Heart left ventricle (tissue), 16 donors: Measurements from ENCODE around the gene EMID1. TPM values are rescaled to one million over a fixed set of nuclear protein-coding genes. Genes with fewer than 3 reads are reported as not detected.

ENCODE experiments used
- ATAC-seq, 4 donors: fragments of 200-7000 bp; cut with Tn5 transposase; one replicate each; pipeline ENCODE4 v1.9.1; 2020 to 2022; ENCODE audit warnings: moderate library complexity in 4 of 4, mild to moderate bottlenecking in 3 of 4, moderate number of reproducible peaks in 1 of 4
- DNase-seq, 5 donors: peaks; one replicate each; pipeline ENCODE4 v3.0.0-alpha.2; 2020
- H3K27ac ChIP-seq, 12 donors: fragments of 200-600 bp; sonication (generic) in 4 of 12; one replicate each; pipeline versions ENCODE4 v1.5.0 to v1.8.0; 2016 to 2022; ENCODE audit warnings: mild to moderate bottlenecking in 2 of 12
- H3K27me3 ChIP-seq, 9 donors: fragments of 200-600 bp; sonication (generic) in 2 of 9; one replicate each; pipeline versions ENCODE4 v1.5.1 to v1.8.0; 2016 to 2022; ENCODE audit warnings: mild to moderate bottlenecking in 3 of 9
- H3K36me3 ChIP-seq, 9 donors: fragments of 200-600 bp; sonication (generic) in 2 of 9; one replicate each; pipeline versions ENCODE4 v1.5.0 to v1.8.0; 2018 to 2022; ENCODE audit warnings: mild to moderate bottlenecking in 2 of 9
- H3K4me1 ChIP-seq, 12 donors: fragments of 200-600 bp; sonication (generic) in 4 of 12; one replicate each; pipeline versions ENCODE4 v1.5.0 to v1.8.0; 2016 to 2022; ENCODE audit warnings: mild to moderate bottlenecking in 3 of 12
- H3K4me3 ChIP-seq, 12 donors: fragments of 200-600 bp; sonication (generic) in 4 of 12; one replicate each; pipeline versions ENCODE4 v1.5.0 to v1.8.0; 2017 to 2022; ENCODE audit warnings: mild to moderate bottlenecking in 9 of 12, moderate library complexity in 4 of 12
- H3K9me3 ChIP-seq, 12 donors: fragments of 200-600 bp; sonication (generic) in 4 of 12; one replicate each; pipeline versions ENCODE4 v1.5.0 to v1.8.0; 2016 to 2022; ENCODE audit warnings: mild to moderate bottlenecking in 1 of 12
- POLR2A ChIP-seq, 2 donors: fragments of 450-650 bp; IDR thresholded peaks; one replicate each; pipeline ENCODE4 v1.6.1; 2017; ENCODE audit warnings: antibody characterized with exemption in 2 of 2, mild to moderate bottlenecking in 2 of 2, moderate library complexity in 2 of 2
- WGBS, 4 donors: extraction: QIAGEN DNeasy Blood & Tissue Kit in 2 of 4; methylation state at CpG; one replicate each; pipeline versions ENCODE4 v1.1.5 to v1.1.7; 2013 to 2018; 5-methylcytosine and 5-hydroxymethylcytosine counted together
- intact Hi-C, 10 donors: fragments of 100-400 bp; cut with DNase I; formaldehyde crosslinking; loops; one replicate each; pipeline versions ENCODE4 v1.11.1 to v1.14.2; 2022
- polyA plus RNA-seq, 2 donors: library from polyadenylated mRNA; stranded (reverse); fragments of 200-250 nt; gene quantifications; one replicate each; pipeline ENCODE4 v1.2.3, GENCODE V29; 2013
- total RNA-seq, 9 donors: library from RNA; depleted of rRNA in 2 of 9; stranded (reverse); fragments of >200 nt in 2 of 9; fragmentation: NEBNext Ultra II Directional in 3 of 9; extraction: Animal tissue kit (Norgen Biotek cat#: 25700) in 3 of 9; gene quantifications; one replicate each; pipeline versions ENCODE4 v1.1.0 to v1.2.4, GENCODE V29; 2016 to 2023
- TF ChIP-seq, protein P1 (sequence below), 12 donors: fragments of 200-600 bp; sonication (generic) in 4 of 12; IDR thresholded peaks; one replicate each; pipeline versions ENCODE4 v1.5.0 to v1.8.0; 2018 to 2022; ENCODE audit warnings: antibody characterized with exemption in 12 of 12, mild to moderate bottlenecking in 5 of 12
- donor health status: ischemic (EF 13 %, LVEDD 7.1; RV severe dilation, severe dysfunction).
- donor health status: healthy with polysubstance abuse.
- donor health status: DM: no; HTN: yes; CAD: no.
- donor health status: DM: no; HTN: no; CAD: no.
- donor health status: ischemic (EF 25% LVEDD 6.9; RV normal size, moderate dysfunction).
- donor health status: ischemic (EF 25% LVEDD 5.7; RV mildly dilated, moderate dysfunction).
- donor health status: healthy.
- donor health status: DM: yes; HTN: yes; CAD: no.
- donor health status: ischemic (EF 35%, LVEDD 5.7; RV mildly dilated, moderate dysfunction).
- donor health status: nonischemic (EF 11% LVEDD 7.7; RV severe dilation, severe dysfunction).
- donor health status: DM: yes; HTN: yes; CAD: no.
- donor health status: PGD.
- donor health status: ischemic (EF 29% LVEDD 5.4; RV normal size, mild dysfunction).
- donor health status: nonischemic (EF 23%, LVEDD 6.1; RV moderate dilation, normal function).

The EMID1 gene
- total and polyA plus RNA-seq, 11 donors, result 0.16 to 1.5 (median 0.32) TPM; not detected in 2

GRCh38 chr22:29202212-29203192, 3.2 kb upstream of the EMID1 start:
- intact Hi-C loops, result loop anchor here in 3 of 10 donors (5.0 kb wide), 2 partner anchors 40 to 45 kb away; no protein-coding TSS in a partner anchor
- Histone ChIP-seq H3K36me3 (no peaks in the 10 kb centered on the region), H3K4me3 (no peak overlapping the region), H3K27me3 (peaks cover 0 to 15% (median 0%) of the 10 kb centered on the region in 9 donors), H3K27ac (peak overlapping the region in 10 of 12 donors; percentile 35 to 78 (median 64)), H3K4me1 (peaks cover 0 to 29% (median 19%) of the 10 kb centered on the region in 12 donors), H3K9me3 (peaks cover 0 to 5% (median 0%) of the 10 kb centered on the region in 12 donors)
- 40 to 47% (median 44%) methylated on average over 18 to 24 of the region's 24 CpGs for WGBS, 4 donors
- peak; percentile 43 to 83 (median 56) for ATAC-seq
- DNase-seq, result peak; percentile 59 to 85 (median 62)
- TF ChIP-seq, protein P1, sequence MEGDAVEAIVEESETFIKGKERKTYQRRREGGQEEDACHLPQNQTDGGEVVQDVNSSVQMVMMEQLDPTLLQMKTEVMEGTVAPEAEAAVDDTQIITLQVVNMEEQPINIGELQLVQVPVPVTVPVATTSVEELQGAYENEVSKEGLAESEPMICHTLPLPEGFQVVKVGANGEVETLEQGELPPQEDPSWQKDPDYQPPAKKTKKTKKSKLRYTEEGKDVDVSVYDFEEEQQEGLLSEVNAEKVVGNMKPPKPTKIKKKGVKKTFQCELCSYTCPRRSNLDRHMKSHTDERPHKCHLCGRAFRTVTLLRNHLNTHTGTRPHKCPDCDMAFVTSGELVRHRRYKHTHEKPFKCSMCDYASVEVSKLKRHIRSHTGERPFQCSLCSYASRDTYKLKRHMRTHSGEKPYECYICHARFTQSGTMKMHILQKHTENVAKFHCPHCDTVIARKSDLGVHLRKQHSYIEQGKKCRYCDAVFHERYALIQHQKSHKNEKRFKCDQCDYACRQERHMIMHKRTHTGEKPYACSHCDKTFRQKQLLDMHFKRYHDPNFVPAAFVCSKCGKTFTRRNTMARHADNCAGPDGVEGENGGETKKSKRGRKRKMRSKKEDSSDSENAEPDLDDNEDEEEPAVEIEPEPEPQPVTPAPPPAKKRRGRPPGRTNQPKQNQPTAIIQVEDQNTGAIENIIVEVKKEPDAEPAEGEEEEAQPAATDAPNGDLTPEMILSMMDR (IDR thresholded peaks at IDR 0.05), result peak in 7 of 12 donors; percentile 7 to 35 (median 17)
- no peak for TF ChIP-seq POLR2A (IDR thresholded peaks at IDR 0.05)

- peaks cover 0 to 17% (median 0%) of the 10 kb centered on the region in 9 donors for H3K27me3 ChIP-seq
- no peaks in the 10 kb centered on the region for H3K36me3 ChIP-seq
- ATAC-seq (no peak), DNase-seq (peak in 1 of 5 donors; percentile 25)
- peaks cover 0 to 29% (median 19%) of the 10 kb centered on the region in 12 donors for H3K4me1 ChIP-seq
- TF ChIP-seq POLR2A (IDR thresholded peaks at IDR 0.05), result no peak
- WGBS, 4 donors, result 80 to 89% (median 88%) methylated on average over 9 of the region's 9 CpGs
- H3K4me3 ChIP-seq, result no peak overlapping the region
- H3K9me3 ChIP-seq, result no peaks in the 10 kb centered on the region
- intact Hi-C loops, result loop anchor here in 3 of 10 donors (5.0 kb wide), 2 partner anchors 39 to 44 kb away; no protein-coding TSS in a partner anchor
- H3K27ac ChIP-seq, result peak overlapping the region in 2 of 12 donors; percentile 67 to 78
Measured at GRCh38 chr22:29203488-29204454, 1.9 kb upstream of the EMID1 start.

- no peak for ATAC-seq
- Histone ChIP-seq H3K36me3 (no peaks in the 10 kb centered on the region), H3K9me3 (no peaks in the 10 kb centered on the region), H3K27me3 (peaks cover 0 to 17% (median 0%) of the 10 kb centered on the region in 9 donors), H3K27ac (no peak overlapping the region), H3K4me1 (peaks cover 0 to 29% (median 19%) of the 10 kb centered on the region in 12 donors), H3K4me3 (no peak overlapping the region)
- intact Hi-C loops, result loop anchor here in 4 of 10 donors (5.0 kb wide), 2 partner anchors 38 to 43 kb away; no protein-coding TSS in a partner anchor
- peak in 1 of 5 donors; percentile 27 for DNase-seq
- no peak for TF ChIP-seq POLR2A (IDR thresholded peaks at IDR 0.05)
- TF ChIP-seq, protein P1 (IDR thresholded peaks at IDR 0.05), result no peak
- 83 to 89% (median 85%) methylated on average over 7 to 8 of the region's 8 CpGs for WGBS, 4 donors
Measured at GRCh38 chr22:29204455-29205183, 1.1 kb upstream of the EMID1 start.
